Neural cell (in vitro differentiated cells): ENCODE measurements around the gene ARL6IP4. TPM values are rescaled to one million over a fixed set of nuclear protein-coding genes. Genes with fewer than 3 reads are reported as not detected.
A peak's percentile ranks its signal among the peaks of the same experiment; 100 is the strongest.

Experiments used
- H2AFZ ChIP-seq: fragments of 200-600, 300-800 bp; sonication (generic), shearing (Covaris generic); 2 replicates; pipeline ENCODE4 v1.6.0; 2014; ENCODE audit warnings: low read depth, mild to moderate bottlenecking, antibody characterized with exemption, low read length, moderate library complexity
- H3F3A ChIP-seq: fragments of 200-600 bp; shearing (Covaris generic); 2 replicates; pipeline ENCODE4 v1.6.1; 2016; ENCODE audit warnings: mild to moderate bottlenecking, moderate library complexity, mixed read lengths, antibody characterized with exemption, low read length; ENCODE audit not compliant: insufficient read depth, poor library complexity, severe bottlenecking
- H3K27ac ChIP-seq: fragments of 200-600, 300-800 bp; sonication (generic), shearing (Covaris generic); 2 replicates; pipeline ENCODE4 v1.5.1; 2014; ENCODE audit warnings: mild to moderate bottlenecking, low read length, moderate library complexity
- H3K27me3 ChIP-seq: fragments of 300-800, 200-600 bp; sonication (generic), shearing (Covaris generic); 2 replicates; pipeline ENCODE4 v1.6.0; 2014; ENCODE audit warnings: mild to moderate bottlenecking, low read depth, low read length, moderate library complexity; ENCODE audit not compliant: insufficient read depth
- H3K36me3 ChIP-seq: fragments of 300-800, 200-600 bp; sonication (generic), shearing (Covaris generic); 2 replicates; pipeline ENCODE4 v1.5.1; 2014; ENCODE audit warnings: mild to moderate bottlenecking, antibody characterized with exemption, low read length, moderate library complexity; ENCODE audit not compliant: insufficient read depth
- H3K4me2 ChIP-seq: fragments of 300-800, 200-600 bp; sonication (generic), shearing (Covaris generic); 2 replicates; pipeline ENCODE4 v1.6.0; 2014; ENCODE audit warnings: mild to moderate bottlenecking, low read length
- H3K4me3 ChIP-seq: fragments of 300-800, 200-600 bp; sonication (generic), shearing (Covaris generic); 2 replicates; pipeline ENCODE4 v1.5.1; 2014; ENCODE audit warnings: mild to moderate bottlenecking, low read length, moderate library complexity
- H3K79me2 ChIP-seq: fragments of 200-600 bp; shearing (Covaris generic); replicated peaks from 2 replicates; pipeline ENCODE4 v1.6.0; 2014; ENCODE audit warnings: mild to moderate bottlenecking, low read length, moderate library complexity; ENCODE audit not compliant: insufficient read depth
- H3K9ac ChIP-seq: fragments of 300-800, 200-600 bp; sonication (generic), shearing (Covaris generic); 2 replicates; pipeline ENCODE4 v1.6.1; 2016; ENCODE audit warnings: mild to moderate bottlenecking, low read length, mixed read lengths
- H3K9me2 ChIP-seq: fragments of 200-600 bp; shearing (Covaris generic); 2 replicates; pipeline ENCODE4 v1.6.1; 2016; ENCODE audit warnings: mild to moderate bottlenecking, low read length, mixed read lengths; ENCODE audit not compliant: insufficient read depth
- H3K9me3 ChIP-seq: fragments of 200-600, 300-800 bp; sonication (generic), shearing (Covaris generic); 2 replicates; pipeline ENCODE4 v1.6.1; 2016; ENCODE audit warnings: mild to moderate bottlenecking, mixed run types, low read length, moderate library complexity, mixed read lengths
- H4K20me1 ChIP-seq: fragments of 200-600 bp; shearing (Covaris generic); 2 replicates; pipeline ENCODE4 v1.6.1; 2016; ENCODE audit warnings: mild to moderate bottlenecking, mixed run types; ENCODE audit not compliant: insufficient read depth
- CTCF ChIP-seq: fragments of 450-650 bp; IDR thresholded peaks from 2 replicates; pipeline ENCODE4 v1.5.1; 2014; ENCODE audit warnings: antibody characterized with exemption, mild to moderate bottlenecking, moderate library complexity; ENCODE audit not compliant: poor library complexity, severe bottlenecking
- EP300 ChIP-seq: fragments of 450-650 bp; conservative IDR thresholded peaks from 2 replicates; pipeline ENCODE4 v1.6.1; 2014; ENCODE audit warnings: antibody characterized with exemption, mild to moderate bottlenecking, moderate library complexity; ENCODE audit not compliant: poor library complexity, severe bottlenecking
- EZH2 ChIP-seq: fragments of 200-600, 300-800 bp; shearing (Covaris generic), sonication (generic); IDR thresholded peaks from 2 replicates; pipeline ENCODE4 v1.6.1; 2014; ENCODE audit warnings: antibody characterized with exemption, low read length, borderline replicate concordance, mild to moderate bottlenecking; ENCODE audit not compliant: insufficient read depth, poor library complexity, severe bottlenecking
- MXI1 ChIP-seq: fragments of 450-650 bp; conservative IDR thresholded peaks from 2 replicates; pipeline ENCODE4 v1.6.1; 2014; ENCODE audit warnings: antibody characterized with exemption, mild to moderate bottlenecking; ENCODE audit not compliant: poor library complexity, severe bottlenecking
- POLR2AphosphoS5 ChIP-seq: IDR thresholded peaks from 2 replicates; pipeline ENCODE4 v1.6.1; 2012
- RAD21 ChIP-seq: fragments of 450-650 bp; conservative IDR thresholded peaks from 2 replicates; pipeline ENCODE4 v1.6.1; 2014; ENCODE audit warnings: antibody characterized with exemption, mild to moderate bottlenecking, moderate library complexity
- REST ChIP-seq: IDR thresholded peaks from 2 replicates; pipeline ENCODE4 v1.6.1; 2012; ENCODE audit warnings: borderline replicate concordance
- SMC3 ChIP-seq: fragments of 450-650 bp; conservative IDR thresholded peaks from 2 replicates; pipeline ENCODE4 v1.6.1; 2014; ENCODE audit warnings: antibody characterized with exemption, mild to moderate bottlenecking, moderate library complexity; ENCODE audit not compliant: poor library complexity
- TAF1 ChIP-seq: IDR thresholded peaks from 2 replicates; pipeline ENCODE4 v1.6.1; 2012; ENCODE audit warnings: low read depth
- polyA minus RNA-seq: library from RNA; depleted of rRNA, polyadenylated mRNA; stranded (reverse); fragments of >200 nt; gene quantifications from 2 replicates; pipeline ENCODE4 v1.2.3, GENCODE V29; 2014
- polyA plus RNA-seq: library from polyadenylated mRNA; depleted of rRNA; stranded (reverse); fragments of >200 nt; gene quantifications from 2 replicates; pipeline ENCODE4 v1.2.3, GENCODE V29; 2014

Gene ARL6IP4
- polyA plus RNA-seq (173 and 190 TPM in 2 replicates), polyA minus RNA-seq (49.1 and 54.0 TPM in 2 replicates)

DNA sequence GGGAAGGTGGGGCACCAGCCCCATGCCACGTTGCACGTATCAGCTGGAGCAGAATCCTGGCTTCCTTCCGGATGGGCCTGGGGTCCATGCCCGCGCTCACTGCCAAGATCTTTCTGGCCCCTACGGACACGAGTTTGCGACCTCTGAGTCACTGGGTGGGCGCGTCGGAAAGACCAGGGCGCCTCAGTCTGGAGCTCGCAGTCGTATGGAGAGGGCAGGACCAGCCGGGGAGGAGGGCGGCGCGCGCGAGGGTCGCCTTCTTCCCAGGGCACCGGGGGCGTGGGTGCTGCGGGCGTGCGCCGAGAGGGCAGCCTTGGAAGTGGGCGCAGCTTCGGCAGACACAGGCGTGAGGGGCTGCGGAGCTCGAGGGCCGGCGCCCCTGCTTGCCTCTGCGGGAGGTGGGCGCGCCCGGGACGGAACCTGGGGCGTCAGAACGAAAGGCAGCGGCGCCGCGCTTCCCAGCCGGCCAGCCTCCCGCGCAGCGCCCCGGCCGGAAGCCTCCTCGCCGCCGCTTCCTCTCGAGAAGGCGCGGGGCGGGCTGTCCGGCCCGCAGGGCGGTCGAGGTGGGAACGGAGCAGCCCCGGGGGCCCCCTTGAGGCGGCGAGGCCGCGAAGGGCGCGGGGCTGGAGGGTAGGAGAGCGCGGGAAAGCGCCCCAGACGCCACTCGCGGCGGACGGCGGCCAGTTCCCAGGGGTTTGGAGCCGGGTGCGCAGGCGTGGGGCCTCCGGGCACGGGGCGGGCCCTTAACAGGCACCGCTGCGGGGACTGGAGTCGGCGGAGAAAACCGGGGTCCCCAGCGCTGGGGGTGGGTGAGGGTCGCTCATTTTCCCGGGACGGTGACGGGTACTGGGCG lies at the start of gene ARL6IP4:
Gene ARL6IP4, plus strand, starts transcription at position 499 of the 853 bp plus-strand sequence. CDS start 459 bp downstream, outside the sequence.
- peak within 1 kb of the TSS; percentile 59 for H3K4me2 ChIP-seq
- peak within 1 kb of the TSS; percentile 44 for H3K27ac ChIP-seq
- no peaks in the 10 kb centered on the region for H3K36me3 ChIP-seq
- no peaks in the 10 kb centered on the region for H4K20me1 ChIP-seq
- H3K9ac ChIP-seq: peak within 1 kb of the TSS; percentile 76
- H2AFZ ChIP-seq: peak within 1 kb of the TSS; percentile 51
- H3K9me2 ChIP-seq: no peaks in the 10 kb centered on the region
- H3K9me3 ChIP-seq: no peaks in the 10 kb centered on the region
- no peaks in the 10 kb centered on the region for H3K27me3 ChIP-seq
- no peaks in the 10 kb centered on the region for H3F3A ChIP-seq
- H3K4me3 ChIP-seq: peak within 1 kb of the TSS; percentile 94
- peaks cover 7% of the 10 kb centered on the region for H3K79me2 ChIP-seq
- TF ChIP-seq TAF1 (no peak), CTCF (peak; percentile 28), EP300 (peak; percentile 43), REST (peak; percentile 17), MXI1 (peak; percentile 82), SMC3 (peak; percentile 39), EZH2 (no peak), RAD21 (peak; percentile 39), POLR2AphosphoS5 (peak; percentile 25)

DNA sequence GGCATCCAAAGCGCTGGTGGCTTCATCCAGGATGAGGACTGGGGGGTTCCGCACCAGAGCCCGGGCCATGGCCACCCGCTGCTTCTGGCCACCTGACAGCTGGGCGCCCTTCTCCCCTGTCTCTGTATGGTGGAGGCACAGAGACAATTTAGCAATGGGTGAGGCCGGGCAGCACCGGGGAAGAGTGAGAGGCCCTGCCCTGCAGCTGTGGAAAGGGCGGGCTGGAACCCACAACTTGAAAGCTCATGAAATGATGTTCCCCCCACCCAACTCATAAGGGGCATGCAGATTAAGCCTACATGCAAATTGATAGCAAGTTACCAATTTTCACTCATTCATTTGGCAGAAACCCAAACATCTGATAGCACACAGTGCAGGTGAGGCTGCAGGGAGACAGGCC lies 48.3 kb upstream of the ARL6IP4 start:
- H3K9me2 ChIP-seq: no peaks in the 10 kb centered on the region
- H3K4me2 ChIP-seq: no peak overlapping the region
- no peaks in the 10 kb centered on the region for H3K9me3 ChIP-seq
- H4K20me1 ChIP-seq: no peaks in the 10 kb centered on the region
- no peak overlapping the region for H3K27ac ChIP-seq
- no peaks in the 10 kb centered on the region for H3K36me3 ChIP-seq
- H3K79me2 ChIP-seq: no peaks in the 10 kb centered on the region
- H3K27me3 ChIP-seq: no peaks in the 10 kb centered on the region
- TF ChIP-seq REST (no peak), MXI1 (no peak), EP300 (no peak), RAD21 (no peak), SMC3 (no peak), EZH2 (no peak), TAF1 (no peak), CTCF (no peak), POLR2AphosphoS5 (no peak)
- H3F3A ChIP-seq: no peaks in the 10 kb centered on the region
- H2AFZ ChIP-seq: no peak overlapping the region
- H3K9ac ChIP-seq: no peak overlapping the region
- H3K4me3 ChIP-seq: no peak overlapping the region
